Measurements from ENCODE around the gene CUTC.

GRCh38 chr10:99765672-99766301, 33.8 kb downstream of the CUTC start:
- TF ChIP-seq CTCF (IDR thresholded peaks at IDR 0.05 in 8 of 11, conservative IDR thresholded peaks at IDR 0.05 in 3 of 11) (no peak), POLR2AphosphoS5 (IDR thresholded peaks at IDR 0.05) (no peak), POLR2A (IDR thresholded peaks at IDR 0.05) (no peak)

Data from spleen (tissue), 7 donors.